T-cell (primary cell): Measurements from ENCODE around the gene C4orf51. TPM values are rescaled to one million over a fixed set of nuclear protein-coding genes. Genes with fewer than 3 reads are reported as not detected.

ENCODE experiments used
- ATAC-seq, 4 experiments: fragments of 200-7000 bp in 3 of 4; fragments of 150-1000 bp in 1 of 4; cut with Tn5 transposase; replicated peaks in 1 of 4; 1 replicate in 3 of 4; 2 replicates in 1 of 4; pipeline ENCODE4 v1.10.0; 2021; ENCODE audit warnings: moderate library complexity in 3 of 4, mild to moderate bottlenecking in 2 of 4, moderate number of reproducible peaks in 1 of 4
- CTCF ChIA-PET, 2 donors: fragments of 300-600 bp; sonication (Branson Sonifier 250); formaldehyde crosslinking; loops; one replicate each; lab custom pipeline; 2022; ENCODE audit warnings: antibody characterized with exemption in 2 of 2; lab: Charles Lee
- POLR2A ChIA-PET, 2 donors: fragments of 300-600 bp; sonication (Branson Sonifier 250); formaldehyde crosslinking; loops; one replicate each; lab custom pipeline; 2022; ENCODE audit warnings: antibody characterized with exemption in 2 of 2; lab: Charles Lee
- DNase-seq, 35 experiments: peaks; one replicate each; pipeline versions ENCODE4 v3.0.0 to v3.0.0-alpha.2; 2013 to 2023
- H3K27ac ChIP-seq: one replicate; pipeline ENCODE4 v1.5.1; 2013; ENCODE audit warnings: low read length
- H3K27me3 ChIP-seq, 2 experiments: replicated peaks in 1 of 2; 1 replicate in 1 of 2; 2 replicates in 1 of 2; pipeline versions ENCODE4 v1.6.1 to v1.7.0; 2013; ENCODE audit warnings: low read length in 1 of 2, mixed read lengths in 1 of 2; ENCODE audit not compliant: control insufficient read depth in 2 of 2, insufficient read depth in 2 of 2; ENCODE audit errors: extremely low read depth in 1 of 2
- H3K36me3 ChIP-seq, 2 donors: 1 replicate in 1 of 2; 2 replicates in 1 of 2; pipeline versions ENCODE4 v1.6.1 to v1.7.0; 2013; ENCODE audit warnings: low read length in 1 of 2; ENCODE audit not compliant: control insufficient read depth in 2 of 2, insufficient read depth in 1 of 2; ENCODE audit errors: extremely low read depth in 1 of 2
- H3K4me1 ChIP-seq, 2 experiments: 1 replicate in 1 of 2; 2 replicates in 1 of 2; pipeline versions ENCODE4 v1.6.1 to v1.7.0; 2013; ENCODE audit warnings: low read length in 2 of 2, mixed read lengths in 1 of 2; ENCODE audit not compliant: insufficient read depth in 2 of 2, control insufficient read depth in 1 of 2; ENCODE audit errors: extremely low read depth in 1 of 2
- H3K4me3 ChIP-seq, 2 donors: 1 replicate in 1 of 2; 2 replicates in 1 of 2; pipeline versions ENCODE4 v1.5.1 to v1.7.0; 2013; ENCODE audit warnings: mild to moderate bottlenecking in 2 of 2, low read length in 1 of 2, moderate library complexity in 1 of 2; ENCODE audit not compliant: control insufficient read depth in 1 of 2; ENCODE audit errors: extremely low read depth in 1 of 2
- H3K9me3 ChIP-seq: 2 replicates; pipeline ENCODE4 v1.7.0; 2013
- H3K27ac Mint-ChIP-seq, 2 donors: one replicate each; pipeline ENCODE4 v1.8.0; 2020 to 2021; ENCODE audit warnings: mild to moderate bottlenecking in 2 of 2, mixed read lengths in 2 of 2
- H3K27me3 Mint-ChIP-seq, 2 donors: one replicate each; pipeline ENCODE4 v1.8.0; 2021 to 2022; ENCODE audit warnings: mixed read lengths in 2 of 2
- H3K36me3 Mint-ChIP-seq: one replicate; pipeline ENCODE4 v1.8.0; 2021; ENCODE audit warnings: mixed read lengths
- H3K4me1 Mint-ChIP-seq, 3 donors: one replicate each; pipeline ENCODE4 v1.8.0; 2020 to 2022; ENCODE audit warnings: mixed read lengths in 3 of 3, mild to moderate bottlenecking in 1 of 3
- H3K4me3 Mint-ChIP-seq, 3 donors: one replicate each; pipeline ENCODE4 v1.8.0; 2020 to 2022; ENCODE audit warnings: mild to moderate bottlenecking in 3 of 3, mixed read lengths in 3 of 3, moderate library complexity in 3 of 3
- H3K9me3 Mint-ChIP-seq, 3 donors: one replicate each; pipeline ENCODE4 v1.8.0; 2020 to 2022; ENCODE audit warnings: mixed read lengths in 3 of 3
- WGBS: methylation state at CpG from one replicate; pipeline ENCODE4 v1.1.5; 2013; ENCODE audit warnings: missing lambda C conversion rate; ENCODE audit not compliant: insufficient coverage; 5-methylcytosine and 5-hydroxymethylcytosine counted together
- total RNA-seq, 35 experiments: library from RNA in 6 of 35; stranded (reverse) in 6 of 35; fragments of 120-200 nt in 1 of 35; gene quantifications; one replicate each; pipeline versions ENCODE4 v1.2.1 to v1.2.4 and lab custom pipeline; 2013 to 2026

The C4orf51 gene
- total RNA-seq, 5 donors from 2014 or later (not counting 1 experiment from before 2014, with no cell fraction given) = not detected

- DNase-seq (no peak), ATAC-seq (no peak)
- WGBS = no CpG with 5 or more reads among the region's 3 CpGs
- Mint-ChIP-seq H3K36me3 (no peaks in the 10 kb centered on the region), H3K4me1 (peaks cover 8 to 11% (median 10%) of the 10 kb centered on the region in 3 donors), H3K27me3 (peaks cover 23 to 24% of the 10 kb centered on the region in 2 donors), H3K27ac (no peak overlapping the region), H3K9me3 (peaks cover 3 to 13% (median 4%) of the 10 kb centered on the region in 3 donors), H3K4me3 (no peak overlapping the region)
- Histone ChIP-seq H3K27me3 (peaks cover 0 to 14% of the 10 kb centered on the region in 2 experiments), H3K4me3 (no peak overlapping the region), H3K9me3 (no peaks in the 10 kb centered on the region), H3K36me3 (no peaks in the 10 kb centered on the region), H3K4me1 (peaks cover 2 to 9% of the 10 kb centered on the region in 2 experiments), H3K27ac (no peak overlapping the region)
- CTCF ChIA-PET = interaction anchor here in 1 of 2 donors (0.9 kb wide), 1 partner anchor 8 kb away, joined by 7 read pairs; no protein-coding TSS in a partner anchor
- POLR2A ChIA-PET = no interaction called here
Measured at GRCh38 chr4:145716200-145716599, 36.3 kb downstream of the C4orf51 start.

- Mint-ChIP-seq H3K4me1 (peaks cover 8 to 11% (median 10%) of the 10 kb centered on the region in 3 donors), H3K27me3 (peaks cover 21% of the 10 kb centered on the region in 2 donors), H3K9me3 (peaks cover 0 to 8% (median 0%) of the 10 kb centered on the region in 3 donors), H3K36me3 (no peaks in the 10 kb centered on the region), H3K4me3 (no peak overlapping the region), H3K27ac (no peak overlapping the region)
- WGBS = no CpG with 5 or more reads among the region's 1 CpG
- peaks cover 0 to 14% of the 10 kb centered on the region in 2 experiments for H3K27me3 ChIP-seq
- DNase-seq (no peak), ATAC-seq (no peak)
- H3K4me3 ChIP-seq = no peak overlapping the region
- H3K9me3 ChIP-seq = no peaks in the 10 kb centered on the region
- H3K27ac ChIP-seq = no peak overlapping the region
- ChIA-PET POLR2A (no interaction called here), CTCF (no interaction called here)
- H3K36me3 ChIP-seq = no peaks in the 10 kb centered on the region
- peaks cover 2 to 9% of the 10 kb centered on the region in 2 experiments for H3K4me1 ChIP-seq
Measured at GRCh38 chr4:145716661-145717200, 36.8 kb downstream of the C4orf51 start.

- peaks cover 8 to 11% (median 10%) of the 10 kb centered on the region in 3 donors for H3K4me1 Mint-ChIP-seq
- no peak overlapping the region for H3K27ac Mint-ChIP-seq
- Histone ChIP-seq H3K27me3 (peaks cover 0 to 11% of the 10 kb centered on the region in 2 experiments), H3K4me1 (peaks cover 2 to 9% of the 10 kb centered on the region in 2 experiments), H3K4me3 (no peak overlapping the region), H3K36me3 (no peaks in the 10 kb centered on the region), H3K9me3 (no peaks in the 10 kb centered on the region), H3K27ac (no peak overlapping the region)
- H3K27me3 Mint-ChIP-seq = peaks cover 21% of the 10 kb centered on the region in 2 donors
- ChIA-PET CTCF (no interaction called here), POLR2A (interaction anchor here (0.5 to 0.6 kb wide), 2 partner anchors 59 to 63 kb away, joined by 3 read pairs; no protein-coding TSS in a partner anchor)
- peak in 1 of 35 experiments; percentile 15 for DNase-seq
- no peaks in the 10 kb centered on the region for H3K9me3 Mint-ChIP-seq
- H3K4me3 Mint-ChIP-seq = peak overlapping the region in 1 of 3 donors; percentile 15
- no peaks in the 10 kb centered on the region for H3K36me3 Mint-ChIP-seq
- 41% methylated on average over 6 of the region's 10 CpGs for WGBS
- peak in 3 of 4 experiments; percentile 52 to 68 (median 54) for ATAC-seq
Measured at GRCh38 chr4:145719752-145720624, 40.0 kb downstream of the C4orf51 start.

GRCh38 chr4:145720656-145721055 is 40.7 kb downstream of the C4orf51 start:
- no peaks in the 10 kb centered on the region for H3K36me3 Mint-ChIP-seq
- POLR2A ChIA-PET = no interaction called here
- DNase-seq = no peak
- no peak overlapping the region for H3K27ac Mint-ChIP-seq
- H3K4me3 Mint-ChIP-seq = peak overlapping the region in 1 of 3 donors; percentile 15
- H3K27me3 Mint-ChIP-seq = peaks cover 21% of the 10 kb centered on the region in 2 donors
- H3K9me3 Mint-ChIP-seq = no peaks in the 10 kb centered on the region
- Histone ChIP-seq H3K4me1 (peaks cover 2 to 9% of the 10 kb centered on the region in 2 experiments), H3K4me3 (no peak overlapping the region), H3K27ac (no peak overlapping the region), H3K36me3 (no peaks in the 10 kb centered on the region), H3K9me3 (no peaks in the 10 kb centered on the region), H3K27me3 (peaks cover 0 to 8% of the 10 kb centered on the region in 2 experiments)
- peaks cover 8 to 11% (median 10%) of the 10 kb centered on the region in 3 donors for H3K4me1 Mint-ChIP-seq
- no CpG with 5 or more reads among the region's 3 CpGs for WGBS
- ATAC-seq = no peak
- CTCF ChIA-PET = no interaction called here

GRCh38 chr4:145722561-145722960 is 42.6 kb downstream of the C4orf51 start:
- ChIA-PET POLR2A (no interaction called here), CTCF (no interaction called here)
- Mint-ChIP-seq H3K4me3 (no peak overlapping the region), H3K36me3 (no peaks in the 10 kb centered on the region), H3K9me3 (no peaks in the 10 kb centered on the region), H3K4me1 (peaks cover 8 to 11% (median 10%) of the 10 kb centered on the region in 3 donors), H3K27ac (no peak overlapping the region), H3K27me3 (peaks cover 12 to 13% of the 10 kb centered on the region in 2 donors)
- ATAC-seq (no peak), DNase-seq (no peak)
- 100% methylated on average over 1 of the region's 1 CpG for WGBS
- peaks cover 0 to 8% of the 10 kb centered on the region in 2 experiments for H3K27me3 ChIP-seq
- no peaks in the 10 kb centered on the region for H3K9me3 ChIP-seq
- no peak overlapping the region for H3K4me3 ChIP-seq
- peaks cover 2 to 9% of the 10 kb centered on the region in 2 experiments for H3K4me1 ChIP-seq
- no peaks in the 10 kb centered on the region for H3K36me3 ChIP-seq
- no peak overlapping the region for H3K27ac ChIP-seq

GRCh38 chr4:145723336-145723735 is 43.4 kb downstream of the C4orf51 start:
- POLR2A ChIA-PET = no interaction called here

More at GRCh38 chr4:145723336-145723735, 43.4 kb downstream of the C4orf51 start:
- Histone ChIP-seq H3K9me3 (no peaks in the 10 kb centered on the region), H3K27ac (no peak overlapping the region), H3K36me3 (no peaks in the 10 kb centered on the region), H3K4me3 (no peak overlapping the region), H3K27me3 (peaks cover 0 to 8% of the 10 kb centered on the region in 2 experiments), H3K4me1 (peaks cover 2 to 9% of the 10 kb centered on the region in 2 experiments)
- no peak overlapping the region for H3K27ac Mint-ChIP-seq
- WGBS = 100% methylated on average over 1 of the region's 2 CpGs
- H3K27me3 Mint-ChIP-seq = peaks cover 7 to 11% of the 10 kb centered on the region in 2 donors
- H3K4me3 Mint-ChIP-seq = no peak overlapping the region
- CTCF ChIA-PET = no interaction called here
- H3K36me3 Mint-ChIP-seq = no peaks in the 10 kb centered on the region
- no peaks in the 10 kb centered on the region for H3K9me3 Mint-ChIP-seq
- peaks cover 8 to 11% (median 10%) of the 10 kb centered on the region in 3 donors for H3K4me1 Mint-ChIP-seq
- ATAC-seq (no peak), DNase-seq (no peak)
